ENCODE data around the gene PIK3C2G.

GRCh38 chr12:18690653-18691052 is 429.3 kb downstream of the PIK3C2G start:
- no peak for TF ChIP-seq POLR2AphosphoS5 (IDR thresholded peaks at IDR 0.05; ENCODE audit: low read depth, low read length)
- TF ChIP-seq REST (IDR thresholded peaks at IDR 0.05; ENCODE audit: insufficient read depth in 1 of 2, low read depth in 2 of 2, low read length in 2 of 2): no peak
- TF ChIP-seq SIN3A (IDR thresholded peaks at IDR 0.05; ENCODE audit: borderline replicate concordance, insufficient read depth, low read length): no peak

All from PFSK-1 (cell line).